ENCODE results near the gene SINHCAF. TPM values are rescaled to one million over a fixed set of nuclear protein-coding genes. Genes with fewer than 3 reads are reported as not detected.

Gene SINHCAF
- total and polyA plus RNA-seq, 9 of the 15 experiments (the other 6 are each of a cell fraction or from before 2014, with no cell fraction given) = 73.2 to 185 (median 110) TPM

- no peak overlapping the region for H3K4me3 ChIP-seq
- no peak for TF ChIP-seq ZNF766 (CRISPR knock-in tag; conservative IDR thresholded peaks at IDR 0.05)
- no peak for TF ChIP-seq ZNF398 (CRISPR knock-in tag; IDR thresholded peaks at IDR 0.05)
- TF ChIP-seq XRCC5 (IDR thresholded peaks at IDR 0.05; ENCODE audit: low read depth, low read length) = no peak
- TF ChIP-seq ZNF124 (CRISPR knock-in tag; IDR thresholded peaks at IDR 0.05) = no peak
- TF ChIP-seq E4F1 (CRISPR knock-in tag; IDR thresholded peaks at IDR 0.05; ENCODE audit: borderline replicate concordance) = no peak
- TF ChIP-seq E2F5 (CRISPR knock-in tag; IDR thresholded peaks at IDR 0.05) = no peak
- TF ChIP-seq SIRT6 (IDR thresholded peaks at IDR 0.05; ENCODE audit: low read depth, low read length) = no peak
- TF ChIP-seq KAT2B (IDR thresholded peaks at IDR 0.05; ENCODE audit: low read depth, low read length) = no peak
- intact Hi-C loops (cut with micrococcal nuclease) (no loop called here), in situ Hi-C loops (cut with MboI) (no loop called here)
- H2AFZ ChIP-seq (ENCODE audit: low read depth, low read length) = no peak overlapping the region
- DNase-seq (ENCODE audit: extremely low read depth in 1 of 4, low spot score in 3 of 4) (no peak), ATAC-seq (no peak), FAIRE-seq (no peak)
- no peaks in the 10 kb centered on the region for H3K9me1 ChIP-seq (ENCODE audit: control insufficient read depth, insufficient read depth, low read length)
- CTCF ChIA-PET (ENCODE audit: low intra/inter-chr PET ratio) = no interaction called here
- POLR2A ChIA-PET = interaction anchor here (0.6 to 2.0 kb wide), 5 partner anchors 9 to 268 kb away, joined by 3 to 7 read pairs (median 5); partner anchors contain the start of gene SINHCAF
- no peaks in the 10 kb centered on the region for H3K36me3 ChIP-seq (ENCODE audit: control insufficient read depth, insufficient read depth, low read length)
- no peak overlapping the region for H3K9ac ChIP-seq (ENCODE audit: insufficient read depth in 1 of 2, low read depth in 2 of 2, low read length in 2 of 2)
- no peak overlapping the region for H3K27ac ChIP-seq (ENCODE audit: extremely low read depth, low read depth, low read length)
- no peaks in the 10 kb centered on the region; the same call in 1 of the 2 replicates for H3K9me3 ChIP-seq (replicated peaks; ENCODE audit: control insufficient read depth, insufficient read depth, low read depth, low read length)
- no peaks in the 10 kb centered on the region for H4K20me1 ChIP-seq (replicated peaks; ENCODE audit: control insufficient read depth, insufficient read depth, low read length)
- 10% methylated on average over 4 of the region's 4 CpGs for WGBS (ENCODE audit: insufficient coverage, low coverage, missing lambda C conversion rate)
- H3K4me2 ChIP-seq (ENCODE audit: insufficient read depth, low read length) = no peak overlapping the region
- no TSS peak for BruUV-seq (replicated peaks)
- no peaks in the 10 kb centered on the region; a peak in 1 of 5 replicates for H3K4me1 ChIP-seq (replicated peaks in 1 of 2; ENCODE audit: control insufficient read depth in 2 of 2, insufficient read depth in 2 of 2, low read length in 2 of 2)
- no peaks in the 10 kb centered on the region for H3K79me2 ChIP-seq (ENCODE audit: control insufficient read depth, insufficient read depth, low read length)
- H3K27me3 ChIP-seq (ENCODE audit: control insufficient read depth in 2 of 2, insufficient read depth in 2 of 2, low read length in 2 of 2) = peaks cover 9 to 30% of the 10 kb centered on the region in 2 experiments
These were observed 12.0 kb upstream of the SINHCAF start for GRCh38 chr12:31337952-31338351.

Data from K562 (cell line).